ENCODE measurements around the gene BCL6. TPM values are rescaled to one million over a fixed set of nuclear protein-coding genes. Genes with fewer than 3 reads are reported as not detected.

Gene BCL6
- total and polyA plus RNA-seq, 2 donors (not counting 3 experiments of a cell fraction or from before 2014, with no cell fraction given): 6.9 to 12.1 TPM

DNA sequence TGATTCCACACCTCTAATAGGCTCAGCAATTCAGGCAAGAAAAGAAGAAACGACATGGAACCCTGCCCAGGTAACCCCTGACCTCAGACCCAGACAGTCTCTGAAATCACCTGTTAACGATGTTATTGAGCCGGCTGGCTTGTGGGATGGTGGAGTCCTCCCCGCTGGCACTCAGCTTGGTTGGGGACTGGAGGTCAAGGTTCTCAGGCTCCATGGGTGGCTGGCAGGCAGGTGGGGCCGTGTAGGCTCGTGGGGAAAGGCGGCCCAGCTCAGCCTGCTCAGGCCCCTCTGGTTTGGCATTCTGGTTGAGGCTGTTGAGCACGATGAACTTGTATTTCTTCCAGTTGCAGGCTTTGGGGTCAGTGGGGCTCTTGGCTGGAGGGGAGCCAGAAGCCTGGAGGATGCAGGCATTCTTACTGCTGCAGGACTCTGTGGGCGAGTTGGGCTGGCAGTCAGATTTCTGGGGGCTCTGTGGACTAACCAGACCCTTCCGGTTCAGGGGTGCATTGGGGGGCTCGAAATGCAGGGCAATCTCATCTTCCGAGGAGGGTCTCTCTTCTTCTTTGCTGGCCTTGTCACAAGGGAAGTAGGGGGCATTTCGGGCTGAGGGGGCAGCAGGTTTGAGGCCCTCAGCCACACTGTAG is 16.2 kb downstream of the BCL6 start:
- no peaks in the 10 kb centered on the region for H3K9me1 ChIP-seq (replicated peaks; ENCODE audit: control insufficient read depth, extremely low read depth, insufficient read depth, low read length)
- no TSS peak for BruUV-seq (replicated peaks)
- no peak overlapping the region for H3K9ac ChIP-seq (replicated peaks; ENCODE audit: extremely low read depth, insufficient read depth, low read length)
- H3K4me2 ChIP-seq (ENCODE audit: insufficient read depth, low read length): no peak overlapping the region
- H3K9me3 ChIP-seq (replicated peaks; ENCODE audit: control insufficient read depth, insufficient read depth, low read length): no peaks in the 10 kb centered on the region
- no peak overlapping the region for H3K4me3 ChIP-seq (replicated peaks in 1 of 3; ENCODE audit: insufficient read depth in 1 of 3, low read depth in 1 of 3, low read length in 3 of 3)
- H3K79me2 ChIP-seq (ENCODE audit: control insufficient read depth, insufficient read depth, low read length): no peaks in the 10 kb centered on the region
- intact Hi-C loops (cut with micrococcal nuclease): no loop called here
- FAIRE-seq (no peak), DNase-seq (ENCODE audit: low read depth, low spot score) (no peak)
- TF ChIP-seq MYC (IDR thresholded peaks at IDR 0.05; ENCODE audit: low read depth, low read length) (no peak), FOS (IDR thresholded peaks at IDR 0.05; ENCODE audit: borderline replicate concordance, insufficient read depth, low read length) (no peak), GATA2 (IDR thresholded peaks at IDR 0.05; ENCODE audit: insufficient read depth, insufficient read length, low read depth, low read length) (no peak), POLR2A (IDR thresholded peaks at IDR 0.05; ENCODE audit: low read depth, low read length) (no peak)
- H4K20me1 ChIP-seq (replicated peaks; ENCODE audit: control insufficient read depth, extremely low read depth, insufficient read depth, low read length): no peaks in the 10 kb centered on the region
- ChIA-PET CTCF (no interaction called here), POLR2A (no interaction called here)
- dilution Hi-C loops (cut with MboI; ENCODE audit: extremely low pct_ligation_motif_present, low sequenced_read_pairs): loop anchor here (25.0 kb wide), 1 partner anchor 933 kb away; no protein-coding TSS in a partner anchor
- H3K36me3 ChIP-seq (ENCODE audit: control insufficient read depth in 2 of 2, extremely low read depth in 1 of 2, insufficient read depth in 2 of 2, low read length in 2 of 2): peaks cover 14 to 48% of the 10 kb centered on the region in 2 experiments
- no peaks in the 10 kb centered on the region for H3K4me1 ChIP-seq (ENCODE audit: control insufficient read depth, extremely low read depth, insufficient read depth, low read length)
- no peak overlapping the region for H3K27ac ChIP-seq (ENCODE audit: insufficient read depth, low read depth, low read length)
- H2AFZ ChIP-seq (ENCODE audit: low read depth, low read length): no peak overlapping the region
- no peaks in the 10 kb centered on the region for H3K27me3 ChIP-seq (ENCODE audit: control insufficient read depth in 2 of 2, insufficient read depth in 2 of 2, low read length in 2 of 2)

GRCh38 chr3:187728248-187728647 is 17.0 kb downstream of the BCL6 start:
- Histone ChIP-seq H3K27ac (ENCODE audit: insufficient read depth, low read depth, low read length) (no peak overlapping the region), H2AFZ (ENCODE audit: low read depth, low read length) (no peak overlapping the region), H3K27me3 (ENCODE audit: control insufficient read depth in 2 of 2, insufficient read depth in 2 of 2, low read length in 2 of 2) (no peaks in the 10 kb centered on the region), H3K4me2 (ENCODE audit: insufficient read depth, low read length) (no peak overlapping the region), H3K36me3 (ENCODE audit: control insufficient read depth in 2 of 2, extremely low read depth in 1 of 2, insufficient read depth in 2 of 2, low read length in 2 of 2) (peaks cover 16 to 47% of the 10 kb centered on the region in 2 experiments), H3K4me3 (replicated peaks in 1 of 3; ENCODE audit: insufficient read depth in 1 of 3, low read depth in 1 of 3, low read length in 3 of 3) (no peak overlapping the region), H3K79me2 (ENCODE audit: control insufficient read depth, insufficient read depth, low read length) (no peaks in the 10 kb centered on the region), H3K9ac (replicated peaks; ENCODE audit: extremely low read depth, insufficient read depth, low read length) (no peak overlapping the region), H3K9me3 (replicated peaks; ENCODE audit: control insufficient read depth, insufficient read depth, low read length) (no peaks in the 10 kb centered on the region), H3K9me1 (replicated peaks; ENCODE audit: control insufficient read depth, extremely low read depth, insufficient read depth, low read length) (no peaks in the 10 kb centered on the region), H3K4me1 (ENCODE audit: control insufficient read depth, extremely low read depth, insufficient read depth, low read length) (no peaks in the 10 kb centered on the region), H4K20me1 (replicated peaks; ENCODE audit: control insufficient read depth, extremely low read depth, insufficient read depth, low read length) (no peaks in the 10 kb centered on the region)
- ChIA-PET CTCF (no interaction called here), POLR2A (no interaction called here)
- DNase-seq (ENCODE audit: low read depth, low spot score): no peak
- dilution Hi-C loops (cut with MboI; ENCODE audit: extremely low pct_ligation_motif_present, low sequenced_read_pairs): loop anchor here (25.0 kb wide), 1 partner anchor 934 kb away; no protein-coding TSS in a partner anchor
- TF ChIP-seq POLR2AphosphoS5 (IDR thresholded peaks at IDR 0.05; ENCODE audit: insufficient read depth, low read depth, low read length) (no peak), JUN (IDR thresholded peaks at IDR 0.05; ENCODE audit: borderline replicate concordance, insufficient read depth, insufficient read length, low read depth) (no peak), MAX (IDR thresholded peaks at IDR 0.05; ENCODE audit: insufficient read depth, insufficient read length) (no peak), CTCF (IDR thresholded peaks at IDR 0.05; ENCODE audit: extremely low read depth in 1 of 2, insufficient read depth in 1 of 2, low read depth in 1 of 2, low read length in 2 of 2) (no peak), EZH2 (IDR thresholded peaks at IDR 0.05; ENCODE audit: borderline replicate concordance, low read depth, low read length, severe bottlenecking) (no peak), POLR2A (IDR thresholded peaks at IDR 0.05; ENCODE audit: low read depth, low read length) (no peak), GATA2 (IDR thresholded peaks at IDR 0.05; ENCODE audit: insufficient read depth, insufficient read length, low read depth, low read length) (no peak), FOS (IDR thresholded peaks at IDR 0.05; ENCODE audit: borderline replicate concordance, insufficient read depth, low read length) (no peak), MYC (IDR thresholded peaks at IDR 0.05; ENCODE audit: low read depth, low read length) (no peak)
- no peak for FAIRE-seq
- intact Hi-C loops (cut with micrococcal nuclease): no loop called here
- no TSS peak for BruUV-seq (replicated peaks)

Measured in endothelial cell of umbilical vein (primary cell).